Stimulated activated CD4-positive, alpha-beta T cell treated with anti-CD3 and anti-CD28 coated beads, Interleukin-15, amount 100 ng/mL, for 1 hour (primary cell): ENCODE data around the gene THRAP3.

Source experiments
- DNase-seq, 2 donors: peaks; one replicate each; pipeline ENCODE4 v3.0.0-alpha.2; 2020; ENCODE audit warnings: low read depth in 1 of 2, low spot score in 1 of 2

THRAP3 gene

DNA sequence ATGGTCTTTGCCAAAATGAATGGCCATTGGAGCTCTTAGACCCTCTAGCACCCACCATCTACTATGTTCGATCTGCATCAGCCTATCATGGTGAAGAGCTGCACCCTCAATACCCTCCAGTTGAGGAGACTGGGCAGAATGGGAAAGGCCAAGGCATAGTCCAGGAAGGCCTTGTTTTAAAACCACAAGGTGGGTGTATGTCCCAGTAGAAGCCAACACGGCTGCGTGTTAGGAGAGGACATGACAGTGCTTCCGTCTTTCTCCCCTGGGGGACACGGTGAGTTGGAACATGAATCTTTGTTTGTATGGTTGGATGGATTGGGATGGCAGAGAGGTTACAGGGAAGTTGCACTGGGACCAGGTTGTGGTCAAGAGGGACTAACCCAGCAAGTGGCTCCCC, 63.4 kb downstream of the THRAP3 start:
- DNase-seq = no peak

DNA sequence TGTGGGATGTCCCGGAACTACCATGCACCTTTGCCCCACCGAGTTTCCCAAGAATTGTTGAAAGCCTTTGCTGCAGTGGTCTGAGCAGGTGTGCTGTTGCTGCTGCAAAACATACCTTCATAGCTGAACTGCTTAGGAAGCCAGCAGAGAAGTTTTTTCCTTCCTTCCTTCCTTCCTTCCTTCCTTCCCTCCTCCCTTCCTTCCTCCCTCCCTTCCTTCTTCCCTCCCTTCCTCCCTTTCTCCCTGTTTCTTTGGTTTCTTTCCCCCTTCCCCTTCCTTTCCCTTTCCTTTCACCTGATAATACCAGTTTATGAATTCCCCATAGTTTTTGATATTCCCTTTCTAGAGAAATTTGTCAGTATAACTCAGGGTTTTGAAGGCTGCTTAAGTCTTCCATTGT, 71.1 kb downstream of the THRAP3 start:
- no peak for DNase-seq

DNA sequence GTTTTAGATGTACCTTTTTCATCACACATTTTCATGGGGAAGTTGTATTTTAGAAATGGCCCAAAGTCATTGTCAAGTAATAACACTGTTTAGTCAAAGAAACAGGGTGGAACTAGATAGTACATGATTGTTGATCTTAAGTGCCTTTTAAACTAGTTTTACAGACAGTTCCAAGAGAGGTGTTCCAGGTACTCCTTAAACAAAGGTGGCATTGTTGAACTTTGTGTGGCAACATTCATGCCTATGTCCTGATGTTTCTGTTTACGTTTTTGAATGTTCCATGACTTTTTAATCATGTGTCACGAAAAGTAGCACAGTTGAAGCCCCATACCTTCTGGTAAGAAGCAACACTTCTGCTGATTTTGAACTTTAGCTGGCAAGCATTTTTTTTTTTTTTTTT, 72.8 kb downstream of the THRAP3 start:
- DNase-seq = no peak

DNA sequence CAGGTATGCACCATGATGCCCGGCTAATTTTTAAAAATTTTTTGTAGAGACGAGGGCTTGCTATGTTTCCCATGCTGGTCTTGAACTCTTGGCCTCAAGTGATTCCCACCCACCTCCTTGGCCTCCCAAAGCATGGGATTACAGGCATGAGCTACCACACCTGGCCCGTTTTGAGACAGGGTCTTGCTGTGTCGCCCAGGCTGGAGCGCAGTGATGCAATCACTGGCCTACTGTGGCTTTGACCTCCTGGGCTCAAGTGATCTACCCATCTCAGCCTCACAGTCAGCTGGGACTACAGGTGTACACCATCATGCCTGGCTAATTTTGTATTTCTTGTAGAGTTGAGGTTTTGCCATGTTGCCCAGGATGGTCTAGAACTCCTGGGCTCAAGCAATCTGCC, 74.4 kb downstream of the THRAP3 start:
- no peak for DNase-seq

DNA sequence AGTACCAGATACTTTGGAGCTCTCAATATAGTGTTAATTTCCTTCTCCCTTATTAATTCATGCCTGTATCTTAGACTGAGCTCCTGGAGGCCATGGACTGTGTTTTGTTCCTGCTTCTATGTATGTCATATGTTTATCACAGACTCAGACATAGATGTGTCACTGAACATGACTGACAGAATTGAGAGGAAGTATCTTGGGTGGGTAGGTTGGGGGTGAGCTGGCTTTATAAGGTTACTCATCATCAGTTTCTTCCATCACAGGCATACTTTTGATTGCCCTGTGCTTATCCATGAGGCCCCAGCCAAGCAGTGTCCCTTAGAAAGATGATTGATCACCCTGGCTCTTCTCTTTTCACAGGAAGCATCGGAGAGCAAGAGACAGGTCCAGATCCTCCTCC, 76.3 kb downstream of the THRAP3 start:
- no peak for DNase-seq

DNA sequence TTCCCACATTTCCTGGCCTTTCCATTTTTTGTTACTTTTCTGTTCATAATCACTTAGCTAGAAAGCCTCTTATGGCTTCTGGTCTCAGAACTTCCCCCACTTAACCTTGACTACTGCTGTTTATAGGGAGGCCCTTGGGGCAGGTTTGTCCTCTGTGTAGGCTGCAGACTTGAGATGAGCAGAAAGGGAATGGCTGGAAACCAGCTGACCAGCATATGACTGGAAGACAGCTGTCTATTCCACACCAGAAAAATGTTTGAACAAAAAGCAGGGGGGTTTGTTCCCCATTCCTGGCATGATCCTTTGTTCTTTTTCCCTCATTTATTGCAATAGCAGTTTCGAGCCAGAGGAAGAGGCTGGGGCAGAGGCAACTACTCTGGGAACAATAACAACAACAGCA, 77.0 kb downstream of the THRAP3 start:
- DNase-seq = no peak

DNA sequence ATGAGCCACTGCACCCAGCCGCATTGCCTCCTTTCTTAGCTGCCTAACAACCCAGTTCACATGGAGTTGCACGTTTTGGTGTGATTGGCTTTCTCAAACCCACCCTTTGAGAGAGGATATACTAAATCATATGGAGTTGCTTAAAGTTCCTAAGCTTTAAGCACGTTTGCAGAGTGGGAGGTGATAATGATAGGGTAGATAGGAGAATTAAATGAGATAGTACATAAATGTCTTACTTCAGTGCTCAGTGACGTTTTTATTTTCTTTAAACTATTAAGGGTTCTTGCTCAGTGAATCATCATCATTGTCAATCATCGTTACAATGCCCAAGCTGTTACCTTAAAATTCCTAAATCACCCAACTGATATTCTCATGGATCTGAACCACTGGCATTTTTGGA, 79.0 kb downstream of the THRAP3 start:
- no peak for DNase-seq

DNA sequence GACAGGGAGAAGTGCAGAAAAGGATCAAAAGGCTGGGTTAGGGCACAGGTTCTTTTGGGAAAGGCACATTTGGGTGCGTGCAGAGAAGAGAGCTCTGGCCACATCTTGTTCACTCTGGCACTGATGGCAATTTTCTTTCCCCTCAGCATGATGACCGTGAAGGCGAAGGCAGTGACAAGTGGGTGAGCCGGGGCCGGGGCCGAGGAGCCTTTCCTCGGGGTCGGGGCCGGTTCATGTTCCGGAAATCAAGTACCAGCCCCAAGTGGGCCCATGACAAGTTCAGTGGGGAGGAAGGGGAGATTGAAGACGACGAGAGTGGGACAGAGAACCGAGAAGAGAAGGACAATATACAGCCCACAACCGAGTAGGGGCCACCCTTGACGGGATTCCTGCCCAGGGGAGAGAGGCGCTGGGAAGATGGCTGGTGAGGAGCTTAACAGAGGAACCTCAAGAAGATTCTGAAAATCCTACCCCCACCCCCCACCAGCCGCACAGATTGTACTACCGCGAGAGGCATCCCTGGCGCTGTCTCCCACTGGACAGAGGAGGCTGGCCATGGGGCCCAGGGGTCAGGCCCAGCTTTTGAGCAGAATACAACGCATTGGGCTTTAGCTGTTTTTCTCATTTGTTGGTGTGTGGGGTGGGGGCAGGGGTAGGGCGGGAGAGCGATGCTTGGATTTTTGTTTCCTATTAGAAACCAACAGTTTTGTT, 79.6 kb downstream of the THRAP3 start:
- no peak for DNase-seq

DNA sequence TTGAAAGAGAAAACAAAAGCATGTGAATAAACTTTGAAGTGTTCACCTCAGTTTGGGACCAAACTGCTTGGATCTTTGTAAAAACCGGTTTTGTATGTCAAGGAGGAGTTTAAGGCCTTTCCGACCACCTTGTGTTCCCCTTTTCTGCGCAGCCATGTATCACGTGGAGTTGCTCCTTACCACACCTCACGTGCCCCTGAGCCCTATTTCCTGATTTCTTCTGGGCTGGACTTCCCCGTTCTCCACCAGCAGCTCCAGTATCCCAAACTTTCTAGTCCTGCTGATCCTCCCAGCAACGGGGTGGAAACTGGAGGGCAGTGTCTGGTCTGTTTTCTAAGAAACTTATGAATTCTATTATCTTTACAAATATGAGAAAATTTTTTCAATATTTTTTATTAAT, 80.3 kb downstream of the THRAP3 start:
- DNase-seq = no peak

DNA sequence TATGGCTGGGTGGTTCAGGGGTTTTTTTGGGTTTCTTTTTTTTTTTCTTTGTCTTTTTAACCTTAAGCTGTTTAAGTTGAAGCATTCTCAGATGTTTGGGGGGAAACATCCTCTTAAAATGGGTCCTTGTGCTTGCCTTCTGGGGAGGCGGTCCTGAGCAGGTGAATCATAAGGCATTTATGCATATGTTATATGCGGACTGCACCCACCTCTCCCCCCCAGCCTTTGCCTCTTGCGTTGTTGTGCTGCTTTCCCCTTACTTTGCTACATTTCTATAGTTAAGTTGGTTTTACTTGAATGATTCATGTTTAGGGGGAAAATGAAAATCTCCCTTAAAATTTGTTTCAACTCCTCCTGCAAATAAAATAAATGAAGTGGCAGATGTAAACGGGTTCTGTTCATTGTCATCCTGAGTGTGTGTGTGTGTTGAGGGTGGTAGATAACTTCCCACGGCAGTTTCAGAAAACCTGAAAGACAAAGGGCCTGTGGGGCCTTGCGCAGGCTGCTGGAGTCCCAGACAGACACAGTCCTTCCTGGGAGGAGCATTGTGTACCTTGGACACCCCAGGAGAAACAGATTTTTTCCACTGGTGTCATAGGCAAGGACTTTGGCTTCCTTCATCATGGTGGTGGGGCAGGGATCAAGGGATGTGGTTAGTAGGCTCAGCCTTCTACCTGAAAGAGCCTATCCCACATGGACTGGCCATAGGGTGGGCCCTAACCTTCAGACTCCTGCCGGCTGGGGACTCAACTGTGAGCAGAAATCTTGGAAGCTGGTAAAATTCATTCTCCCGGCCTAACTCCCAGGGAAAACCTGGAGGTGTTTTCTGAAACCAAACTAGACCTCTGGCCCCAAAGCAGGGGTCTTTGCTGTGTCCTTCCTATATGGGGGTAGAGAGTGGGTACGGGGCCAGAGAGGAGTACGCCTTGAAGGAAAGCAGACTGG, 81.0 kb downstream of the THRAP3 start:
- no peak for DNase-seq

DNA sequence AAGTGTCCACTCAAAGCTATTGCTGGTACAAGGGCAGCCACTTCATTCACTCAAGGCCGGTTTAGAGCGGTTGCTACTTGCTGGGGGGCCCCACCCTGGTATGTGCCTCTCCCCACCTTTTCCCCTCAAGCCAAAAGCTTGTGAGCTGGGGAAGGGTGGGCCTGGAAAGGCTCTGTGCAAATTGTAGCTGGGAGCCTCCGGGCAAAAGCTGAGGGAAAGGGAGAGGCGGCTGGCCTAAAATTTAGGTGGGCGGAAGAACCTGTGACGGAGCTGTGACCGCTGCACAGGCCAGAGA, 81.6 kb downstream of the THRAP3 start:
- DNase-seq = no peak

DNA sequence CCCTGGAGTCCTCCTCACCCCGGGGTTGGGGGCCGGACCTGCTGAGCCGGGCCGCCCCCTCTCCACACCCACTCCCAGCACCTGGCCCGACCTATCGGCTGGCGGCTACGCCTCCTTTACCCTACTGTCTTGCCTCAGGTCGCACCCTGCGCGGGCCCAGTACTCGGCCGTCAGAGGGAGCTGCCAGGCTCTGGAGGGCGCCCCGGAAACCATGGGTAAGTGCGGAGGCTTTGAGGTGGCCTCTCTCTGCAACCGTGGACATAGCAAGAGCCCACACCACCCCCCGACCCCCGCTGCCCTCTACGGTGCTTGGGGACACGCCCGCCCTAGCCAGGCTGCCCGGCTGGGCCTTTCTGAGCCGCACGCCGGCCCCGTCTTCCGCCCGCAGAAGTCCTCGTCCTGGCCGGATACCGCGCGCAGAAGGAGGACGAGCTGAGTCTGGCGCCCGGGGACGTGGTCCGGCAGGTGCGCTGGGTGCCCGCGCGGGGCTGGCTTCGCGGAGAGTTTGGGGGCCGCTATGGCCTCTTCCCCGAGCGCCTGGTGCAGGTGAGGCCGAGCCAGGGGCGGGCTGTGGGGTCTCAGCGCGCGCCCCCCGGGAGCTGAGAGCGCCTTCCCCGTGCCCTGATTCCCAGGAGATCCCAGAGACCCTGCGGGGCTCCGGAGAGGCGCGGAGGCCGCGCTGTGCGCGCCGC, 82.1 kb downstream of the THRAP3 start, which contains the start of gene SH3D21:
Gene SH3D21, plus strand, starts transcription at position 159 of the 692 bp plus-strand sequence. Its CDS starts 53 bp downstream, at position 212.
- no peak for DNase-seq

DNA sequence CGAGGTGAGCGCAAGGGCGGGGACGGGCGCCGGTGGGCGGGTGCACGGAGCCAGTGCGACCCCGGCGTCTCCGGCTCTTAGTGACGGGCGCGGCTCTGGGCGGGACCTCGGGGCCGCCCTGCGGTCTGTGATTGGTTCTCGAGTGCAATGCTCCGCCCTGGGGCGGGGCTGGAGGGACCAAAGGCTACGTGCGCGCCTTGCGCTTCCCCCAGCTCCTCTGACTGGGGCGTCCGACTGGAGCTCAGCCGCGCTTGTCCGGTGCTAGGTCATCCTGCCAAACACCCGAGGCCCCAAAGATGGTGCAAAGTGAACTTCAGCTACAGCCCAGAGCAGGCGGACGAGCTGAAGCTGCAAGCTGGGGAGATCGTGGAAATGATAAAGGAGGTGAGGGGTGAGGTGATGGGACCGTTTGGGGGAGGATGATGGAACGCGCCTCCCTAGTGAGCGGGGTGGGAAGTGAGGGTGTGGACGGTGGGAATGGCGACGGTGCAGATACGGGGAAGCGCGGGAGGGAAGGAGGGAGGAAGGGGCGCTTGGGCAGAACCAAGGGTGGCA, 82.7 kb downstream of the THRAP3 start:
- peak; percentile 86 to 90 for DNase-seq

DNA sequence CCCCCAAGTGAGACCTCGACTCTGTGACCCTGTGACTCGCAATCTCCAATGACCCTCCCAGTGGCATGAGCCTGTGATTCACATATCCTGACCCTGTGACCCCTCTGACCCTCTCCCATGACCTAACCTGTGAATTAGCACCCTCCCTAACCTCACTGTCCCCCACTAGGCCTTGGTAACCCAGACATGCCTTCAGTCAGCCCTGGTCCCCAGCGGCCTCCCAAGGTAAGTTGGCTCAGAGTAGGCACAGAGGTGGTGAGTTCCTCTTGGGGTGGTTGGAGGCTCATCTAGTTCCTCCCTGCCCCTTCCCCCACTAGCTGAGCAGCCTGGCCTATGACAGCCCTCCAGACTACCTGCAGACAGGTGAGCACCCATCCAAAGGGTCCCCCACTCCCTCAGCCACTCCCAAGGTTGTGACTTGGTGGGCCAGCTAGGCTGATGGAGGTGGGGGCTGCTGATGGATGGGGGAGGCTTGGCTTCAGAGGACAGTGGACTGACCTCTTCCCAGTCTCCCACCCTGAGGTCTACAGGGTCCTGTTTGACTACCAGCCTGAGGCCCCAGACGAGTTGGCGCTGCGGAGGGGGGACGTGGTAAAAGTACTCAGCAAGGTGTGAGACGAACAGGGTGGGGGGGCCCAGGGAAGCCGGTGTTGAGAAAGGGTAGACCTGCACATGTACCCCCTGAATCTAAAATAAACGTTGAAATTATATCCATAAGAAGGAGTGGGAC, 83.5 kb downstream of the THRAP3 start:
- no peak for DNase-seq

DNA sequence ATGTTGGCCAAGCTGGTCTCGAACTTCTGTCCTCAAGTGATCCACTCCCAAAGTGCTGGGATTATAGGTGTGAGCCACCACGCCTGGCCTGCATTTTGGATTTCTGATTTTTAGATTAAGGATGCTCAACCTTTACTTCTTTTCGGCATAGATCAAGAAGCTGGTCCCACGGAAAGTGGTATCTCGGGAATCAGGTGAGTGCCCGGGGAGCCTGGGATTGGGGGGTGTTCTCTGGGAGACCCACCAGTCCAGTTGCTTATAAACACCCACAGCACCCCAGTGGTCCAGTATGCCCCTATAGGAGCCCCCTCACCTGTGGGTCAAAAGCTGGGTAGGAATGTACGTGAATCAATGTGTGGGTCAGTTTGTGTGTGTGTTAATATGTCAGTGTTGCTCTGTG, 85.2 kb downstream of the THRAP3 start:
- no peak for DNase-seq

DNA sequence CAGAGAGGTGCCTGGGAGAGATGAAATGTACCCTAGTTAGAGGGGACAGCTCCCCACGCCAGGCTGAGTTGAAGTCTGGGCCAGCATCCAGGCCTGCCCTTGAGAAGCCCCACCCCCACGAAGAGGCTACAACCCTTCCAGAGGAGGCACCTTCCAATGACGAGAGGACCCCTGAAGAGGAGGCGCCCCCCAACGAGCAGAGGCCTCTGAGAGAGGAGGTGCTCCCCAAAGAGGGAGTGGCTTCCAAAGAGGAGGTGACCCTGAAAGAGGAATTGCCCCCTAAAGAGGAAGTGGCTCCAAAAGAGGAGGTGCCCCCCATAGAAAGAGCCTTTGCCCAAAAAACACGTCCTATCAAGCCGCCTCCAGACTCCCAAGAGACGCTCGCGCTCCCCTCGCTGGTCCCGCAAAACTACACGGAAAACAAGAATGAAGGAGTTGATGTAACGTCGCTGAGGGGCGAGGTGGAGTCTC, 96.1 kb downstream of the THRAP3 start:
- no peak for DNase-seq

DNA sequence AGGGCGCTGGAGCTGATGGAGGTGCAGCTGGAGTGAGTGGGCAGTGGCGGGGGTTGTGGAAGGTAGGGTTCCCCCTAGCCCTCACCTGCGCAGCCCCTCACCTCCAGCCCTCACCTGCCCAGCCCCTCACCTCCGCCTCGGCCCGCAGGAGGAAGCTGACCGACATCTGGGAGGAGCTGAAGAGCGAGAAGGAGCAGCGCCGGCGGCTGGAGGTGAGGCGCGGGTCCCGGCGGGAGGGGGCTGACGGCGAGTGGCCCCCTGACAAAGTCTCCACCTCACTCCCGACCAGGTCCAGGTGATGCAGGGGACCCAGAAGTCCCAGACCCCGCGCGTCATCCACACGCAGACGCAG, 96.5 kb downstream of the THRAP3 start:
- no peak for DNase-seq

DNA sequence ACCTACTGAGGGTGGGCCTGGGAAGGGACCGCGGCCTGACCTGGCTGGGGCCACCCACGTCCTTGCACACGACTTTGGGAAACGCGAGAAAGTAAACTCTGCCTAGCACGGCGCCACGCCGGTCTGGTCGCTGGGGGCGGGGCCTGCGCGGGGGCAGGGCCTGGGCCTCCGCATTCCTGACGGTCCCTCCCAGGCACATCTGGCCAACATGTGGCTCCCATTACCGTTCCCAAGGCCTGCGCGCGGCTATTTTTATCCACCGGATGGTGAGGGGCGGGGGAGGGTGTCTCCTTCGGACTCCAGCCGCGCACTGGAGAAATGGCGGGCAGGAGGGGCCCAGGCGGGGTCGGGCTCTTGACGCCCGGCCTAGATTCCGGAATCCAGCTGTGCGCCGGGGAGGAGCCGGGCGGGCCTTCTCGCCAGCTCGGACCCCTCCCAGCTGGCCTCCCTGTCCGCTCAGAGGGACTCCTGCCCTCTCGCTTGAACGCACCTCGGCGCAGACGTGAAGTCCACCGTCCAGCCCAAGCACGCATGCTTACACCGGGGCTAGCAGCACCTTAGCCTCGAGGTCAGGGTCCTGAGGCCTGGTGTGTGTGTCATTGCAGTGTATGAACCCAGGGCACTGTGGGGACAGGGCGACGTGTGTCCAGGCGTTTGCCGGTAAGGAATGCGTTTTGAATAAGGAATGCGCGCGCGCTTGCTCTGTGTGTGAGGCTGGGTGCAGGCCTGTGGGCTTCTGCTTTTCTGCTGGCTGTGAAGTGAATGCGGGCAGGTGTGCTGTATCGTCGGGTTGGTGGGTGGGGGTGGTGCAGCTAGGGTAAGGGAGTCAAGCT, 97.1 kb downstream of the THRAP3 start:
- no peak for DNase-seq

DNA sequence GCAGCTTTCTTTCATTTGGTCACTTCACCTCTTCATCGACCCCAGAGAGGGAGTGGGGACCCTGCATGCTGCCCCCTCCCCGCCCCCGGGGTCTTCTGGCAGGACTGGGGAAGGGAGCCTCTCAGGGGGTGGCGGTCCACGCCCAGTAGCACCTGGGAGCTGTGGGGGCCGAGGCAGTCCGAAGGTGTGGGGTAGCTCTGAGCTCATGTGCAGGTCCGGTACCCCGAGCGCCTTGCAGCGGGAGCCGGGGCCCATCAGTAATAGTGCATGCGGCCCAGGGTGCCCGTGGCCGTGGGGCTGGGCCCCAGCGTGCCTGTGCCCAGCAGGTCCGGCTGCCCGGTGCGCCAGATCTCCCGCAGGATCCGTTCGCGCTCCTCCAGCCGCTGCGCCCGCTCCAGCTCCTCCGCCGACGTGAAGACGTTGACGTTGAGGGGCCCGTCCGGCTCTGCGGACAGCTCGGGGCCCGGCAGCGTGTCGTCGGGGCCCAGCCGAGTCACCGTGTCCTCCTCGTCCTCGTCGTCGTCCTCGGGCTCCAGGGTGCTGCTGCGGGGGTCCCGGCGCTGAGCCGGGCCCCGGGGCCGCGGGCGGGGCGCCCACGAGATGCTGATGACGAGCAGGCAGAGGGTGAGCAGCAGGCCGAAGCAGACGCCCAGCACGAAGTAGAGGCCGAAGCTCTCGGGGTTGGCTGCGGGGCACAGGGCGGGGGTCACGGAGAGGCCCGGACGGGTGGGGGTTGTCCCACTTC, 98.0 kb downstream of the THRAP3 start:
- DNase-seq = no peak
